ENCODE measurements around the gene EPS8L3. TPM values are rescaled to one million over a fixed set of nuclear protein-coding genes. Genes with fewer than 3 reads are reported as not detected.
A peak's percentile ranks its signal among the peaks of the same experiment; 100 is the strongest.

EPS8L3 gene
- total and polyA plus RNA-seq, 9 of the 15 experiments (the other 6 are each of a cell fraction or from before 2014, with no cell fraction given): 0.09 to 0.42 (median 0.14) TPM; not detected in 5

DNA sequence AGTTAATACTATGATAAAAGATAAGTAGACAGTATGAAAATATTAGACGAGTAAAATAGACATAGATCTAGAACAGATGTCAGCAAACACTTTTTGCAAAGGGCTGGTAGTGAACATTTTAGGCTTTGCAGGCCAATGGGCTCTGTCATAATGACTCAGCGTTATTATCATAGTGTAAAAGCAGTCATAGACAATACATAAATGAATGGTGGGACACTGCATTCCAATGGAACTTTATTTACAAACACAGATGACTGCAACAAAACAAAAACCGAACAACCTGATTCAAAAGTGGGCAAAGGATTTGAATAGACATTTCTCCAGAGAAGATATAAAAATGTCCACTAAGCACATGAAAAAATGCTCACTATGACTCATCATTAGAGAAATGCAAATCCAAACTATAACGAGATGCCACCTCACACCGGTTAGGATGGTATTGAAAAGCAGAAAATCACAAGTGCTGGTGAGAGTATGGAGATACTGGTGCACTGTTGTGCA, 44.3 kb downstream of the EPS8L3 start (continued):
- TF ChIP-seq, protein P1, sequence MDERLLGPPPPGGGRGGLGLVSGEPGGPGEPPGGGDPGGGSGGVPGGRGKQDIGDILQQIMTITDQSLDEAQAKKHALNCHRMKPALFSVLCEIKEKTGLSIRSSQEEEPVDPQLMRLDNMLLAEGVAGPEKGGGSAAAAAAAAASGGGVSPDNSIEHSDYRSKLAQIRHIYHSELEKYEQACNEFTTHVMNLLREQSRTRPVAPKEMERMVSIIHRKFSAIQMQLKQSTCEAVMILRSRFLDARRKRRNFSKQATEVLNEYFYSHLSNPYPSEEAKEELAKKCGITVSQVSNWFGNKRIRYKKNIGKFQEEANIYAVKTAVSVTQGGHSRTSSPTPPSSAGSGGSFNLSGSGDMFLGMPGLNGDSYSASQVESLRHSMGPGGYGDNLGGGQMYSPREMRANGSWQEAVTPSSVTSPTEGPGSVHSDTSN (CRISPR knock-in tag; IDR thresholded peaks at IDR 0.05; ENCODE audit: low read depth): no peak
- TF ChIP-seq, protein P1 (tag; conservative IDR thresholded peaks at IDR 0.05; ENCODE audit: low read depth): 0 out of 2 replicates have a peak, but pooled peaks have one; percentile 9
- 0 out of 2 replicates have a peak, but pooled peaks have one; percentile 49 for TF ChIP-seq ZFP1 (CRISPR knock-in tag; IDR thresholded peaks at IDR 0.05)
- no peak for TF ChIP-seq ZNF57 (CRISPR knock-in tag; IDR thresholded peaks at IDR 0.05)
- no peak for TF ChIP-seq LCOR (CRISPR knock-in tag; IDR thresholded peaks at IDR 0.05)
- TF ChIP-seq NFATC3 (IDR thresholded peaks at IDR 0.05): 0 out of 2 replicates have a peak, but pooled peaks have one; percentile 69
- TF ChIP-seq, protein P2, sequence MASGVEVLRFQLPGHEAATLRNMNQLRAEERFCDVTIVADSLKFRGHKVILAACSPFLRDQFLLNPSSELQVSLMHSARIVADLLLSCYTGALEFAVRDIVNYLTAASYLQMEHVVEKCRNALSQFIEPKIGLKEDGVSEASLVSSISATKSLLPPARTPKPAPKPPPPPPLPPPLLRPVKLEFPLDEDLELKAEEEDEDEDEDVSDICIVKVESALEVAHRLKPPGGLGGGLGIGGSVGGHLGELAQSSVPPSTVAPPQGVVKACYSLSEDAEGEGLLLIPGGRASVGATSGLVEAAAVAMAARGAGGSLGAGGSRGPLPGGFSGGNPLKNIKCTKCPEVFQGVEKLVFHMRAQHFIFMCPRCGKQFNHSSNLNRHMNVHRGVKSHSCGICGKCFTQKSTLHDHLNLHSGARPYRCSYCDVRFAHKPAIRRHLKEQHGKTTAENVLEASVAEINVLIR (CRISPR knock-in tag; IDR thresholded peaks at IDR 0.05): 0 out of 2 replicates have a peak, but pooled peaks have one; percentile 14
- 0 out of 2 replicates have a peak, but pooled peaks have one; percentile 44 for TF ChIP-seq ZNF76 (CRISPR knock-in tag; IDR thresholded peaks at IDR 0.05; ENCODE audit: borderline replicate concordance)
